ENCODE data around the gene ABCB4.

GRCh38 chr7:87445897-87446296 lies 29.6 kb downstream of the ABCB4 start:
- TF ChIP-seq EZH2phosphoT487 (IDR thresholded peaks at IDR 0.05; ENCODE audit: insufficient read depth, low read depth) (no peak), EZH2 (IDR thresholded peaks at IDR 0.05; ENCODE audit: insufficient read depth, poor library complexity, severe bottlenecking) (no peak)

Measured in GM23248 (cell line).